HG03571 (cell line): ENCODE data around the gene P2RX5.
"Not testable (repeated sequence)": the region's sequence is repeated elsewhere in the genome, so short reads cannot be mapped to it uniquely, and the experiment has no call there.

Experiments
- ATAC-seq: cut with Tn5 transposase; IDR thresholded peaks from one replicate; pipeline ENCODE4 v1.9.1; 2021; ENCODE audit not compliant: unreplicated experiment

P2RX5 gene

GRCh38 chr17:3712811-3713463, 17.0 kb upstream of the P2RX5 start:
- ATAC-seq, result no peak

DNA sequence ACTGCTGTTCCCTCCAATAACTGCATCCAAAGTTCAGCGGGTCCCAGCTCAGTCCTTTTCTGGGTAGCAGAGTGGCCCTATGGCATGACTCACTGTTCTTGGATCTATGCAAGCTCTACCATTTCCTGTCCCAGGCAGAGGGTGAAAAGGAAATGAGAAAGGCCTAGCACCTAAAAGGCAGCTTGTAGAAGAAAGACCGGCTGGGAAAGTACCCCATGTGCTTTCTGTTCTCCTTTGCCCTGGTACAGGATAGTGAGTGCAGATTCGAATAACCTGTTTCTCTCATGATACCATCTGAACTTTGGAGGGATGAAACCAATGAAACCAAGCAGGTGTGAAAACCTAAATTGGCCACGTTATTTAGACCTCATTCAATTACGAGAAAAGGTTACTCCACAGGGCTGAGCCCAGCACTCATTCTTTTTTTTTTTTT, 15.0 kb upstream of the P2RX5 start:
- peak; percentile 97 for ATAC-seq

GRCh38 chr17:3708366-3708765, 12.4 kb upstream of the P2RX5 start:
- no peak for ATAC-seq

GRCh38 chr17:3705718-3705984, 9.7 kb upstream of the P2RX5 start:
- not testable (repeated sequence) for ATAC-seq

- no peak for ATAC-seq
Observed at GRCh38 chr17:3704931-3705717, 9.2 kb upstream of the P2RX5 start.

DNA sequence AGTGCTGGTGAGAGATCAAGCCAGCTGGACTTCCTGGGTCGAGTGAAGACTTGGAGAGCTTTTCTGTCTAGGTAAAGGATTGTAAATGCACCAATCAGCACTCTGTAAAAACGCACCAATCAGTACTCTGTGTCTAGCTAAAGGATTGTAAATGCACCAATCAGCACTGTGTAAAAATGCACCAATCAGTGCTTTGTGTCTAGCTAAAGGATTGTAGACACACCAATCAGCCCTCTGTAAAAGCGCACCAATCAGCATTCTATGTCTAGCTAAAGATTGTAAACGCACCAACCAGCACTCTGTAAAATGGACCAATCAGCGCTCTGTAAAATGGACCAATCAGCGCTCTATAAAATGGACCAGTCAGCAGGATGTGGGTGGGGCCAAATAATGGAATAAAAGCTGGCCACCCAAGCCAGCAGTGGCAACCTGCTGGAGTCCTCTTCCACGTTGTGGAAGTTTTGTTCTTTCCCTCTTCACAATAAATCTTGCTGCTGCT, 6.1 kb upstream of the P2RX5 start:
- ATAC-seq, result not testable (repeated sequence)

GRCh38 chr17:3699951-3700350, 4.0 kb upstream of the P2RX5 start:
- ATAC-seq, result no peak

DNA sequence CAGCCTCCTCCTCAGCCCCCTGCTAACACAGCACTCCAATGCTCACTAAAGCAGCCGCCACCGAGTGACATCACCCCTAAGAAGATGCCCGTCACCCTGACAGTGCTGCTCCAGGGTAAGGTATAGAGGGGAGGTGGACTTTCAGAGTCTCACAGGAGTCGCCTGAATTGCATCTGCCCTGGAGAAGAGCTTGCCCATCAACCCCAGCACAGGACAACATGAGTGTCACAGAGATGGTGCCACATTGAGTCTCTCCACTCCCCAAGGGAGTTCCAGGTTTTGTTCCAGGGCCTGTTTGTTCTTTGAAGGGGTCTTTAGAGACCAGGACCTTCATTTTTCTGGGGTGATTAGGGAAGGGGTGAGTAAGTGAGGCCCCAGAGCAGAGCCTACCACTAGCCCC, 2.2 kb upstream of the P2RX5 start:
- no peak for ATAC-seq

DNA sequence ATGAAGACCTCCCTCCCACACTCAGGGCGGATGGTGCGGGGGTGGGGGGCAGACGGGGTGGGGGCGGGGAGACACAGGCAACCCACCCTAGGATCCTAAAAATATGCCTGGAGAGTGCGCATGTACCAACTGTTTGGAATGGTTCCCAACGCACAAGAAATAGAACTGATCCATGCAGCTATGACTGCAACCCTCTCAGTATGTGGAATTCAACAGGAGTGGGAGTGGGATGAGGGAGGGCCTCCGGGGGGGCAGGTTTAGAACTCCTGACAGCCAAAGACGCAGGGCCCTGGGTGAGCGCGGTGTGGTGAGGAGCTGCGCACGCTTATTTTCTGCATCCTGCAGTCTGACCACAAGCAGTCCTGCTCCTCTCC, 1.1 kb upstream of the P2RX5 start:
- ATAC-seq, result no peak

DNA sequence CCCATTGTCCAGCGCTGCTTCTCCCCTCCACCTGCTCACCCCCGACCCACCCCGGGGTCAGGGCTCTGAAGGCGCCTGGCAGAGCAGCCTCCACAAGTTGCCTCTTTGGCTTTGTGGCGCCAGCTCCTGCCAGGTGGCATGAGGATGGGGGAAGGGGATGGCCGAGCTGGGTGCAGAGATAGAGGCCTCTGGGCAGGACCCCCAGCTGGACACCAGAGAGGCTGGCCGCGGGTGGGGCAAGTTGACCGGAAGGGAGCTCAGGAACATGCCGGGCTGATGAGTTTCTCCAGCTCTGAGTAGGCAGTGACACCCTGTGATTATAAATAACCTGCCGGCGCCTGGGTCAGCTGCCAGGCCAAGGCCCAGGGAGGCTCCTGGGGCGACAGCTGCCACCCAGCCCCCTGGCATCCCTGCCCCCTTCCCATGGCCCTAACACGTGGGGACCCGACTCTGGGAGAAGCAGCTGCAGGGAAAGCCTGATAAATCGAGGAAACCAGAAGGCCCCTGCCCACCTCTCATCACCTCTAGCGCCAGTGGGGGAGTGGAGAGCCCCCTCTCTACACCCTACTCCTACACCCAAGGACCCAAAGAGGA, 729 bp downstream of the P2RX5 start:
- ATAC-seq, result no peak

- peak; percentile 47 for ATAC-seq
Observed at GRCh38 chr17:3693829-3694231, 2.1 kb downstream of the P2RX5 start.

GRCh38 chr17:3693141-3693540, 2.8 kb downstream of the P2RX5 start:
- ATAC-seq, result no peak

- no peak for ATAC-seq
Observed at GRCh38 chr17:3692346-3692745, 3.6 kb downstream of the P2RX5 start.

GRCh38 chr17:3691617-3692067, 4.3 kb downstream of the P2RX5 start:
- ATAC-seq, result no peak

- no peak for ATAC-seq
Observed at GRCh38 chr17:3690094-3690715, 5.8 kb downstream of the P2RX5 start.

GRCh38 chr17:3689262-3690093, 6.5 kb downstream of the P2RX5 start:
- ATAC-seq, result no peak

- no peak for ATAC-seq
Observed at GRCh38 chr17:3688852-3689261, 7.1 kb downstream of the P2RX5 start.

DNA sequence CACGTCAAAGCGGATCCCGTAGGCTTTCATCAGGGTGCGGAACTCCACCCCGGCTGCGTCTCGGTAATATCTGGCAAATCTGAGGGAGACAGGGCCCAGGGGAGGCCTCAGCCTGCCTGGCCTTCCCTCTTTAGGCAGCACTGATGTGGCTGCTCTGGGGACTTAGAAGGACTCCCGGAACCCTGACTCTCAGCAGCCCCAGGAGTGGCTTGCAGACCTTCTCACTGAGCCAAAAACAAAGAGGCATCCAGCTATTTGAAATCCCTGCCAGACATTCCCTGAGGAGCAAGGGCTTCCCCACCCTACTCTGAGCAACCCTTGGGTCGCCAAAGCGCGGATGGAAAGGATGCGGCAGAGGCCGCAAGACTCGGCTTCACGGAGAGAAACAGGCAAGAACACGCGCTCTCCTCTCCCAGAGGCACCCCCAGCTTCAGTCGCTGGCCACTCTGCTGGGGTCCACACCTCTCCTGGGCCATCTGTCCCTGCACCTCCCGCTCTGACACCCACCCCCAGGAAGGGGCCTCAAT, 7.9 kb downstream of the P2RX5 start:
- ATAC-seq, result no peak

DNA sequence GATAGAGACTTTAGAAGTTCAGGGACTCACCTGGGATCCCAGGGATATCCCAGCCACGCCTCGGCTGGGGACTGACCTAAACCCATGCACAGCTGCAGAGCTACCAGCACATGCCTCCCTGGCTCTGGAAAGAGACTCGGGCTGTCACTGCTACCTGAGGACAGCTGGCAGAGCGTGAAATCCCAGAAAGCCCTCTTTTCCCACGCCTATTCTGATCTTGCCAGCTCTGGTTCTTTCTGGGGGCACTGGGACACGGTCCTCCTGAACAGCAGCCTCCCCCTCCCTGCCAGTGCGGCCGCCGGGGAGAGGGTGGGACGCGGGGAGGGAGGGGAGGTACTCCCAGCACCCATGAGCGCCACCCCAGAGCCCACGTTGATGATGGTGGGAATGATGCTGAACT, 10.8 kb downstream of the P2RX5 start:
- no peak for ATAC-seq

- ATAC-seq, result peak; percentile 58
Observed at GRCh38 chr17:3683054-3683511, 12.9 kb downstream of the P2RX5 start.
